ENCODE results near the gene R3HCC1L. TPM values are rescaled to one million over a fixed set of nuclear protein-coding genes. Genes with fewer than 3 reads are reported as not detected.

Gene R3HCC1L
- polyA plus RNA-seq, 3 donors from 2014 or later, result 0.22 to 13.9 (median 8.1) TPM

- DNase-seq, result no peak
- H3K27ac Mint-ChIP-seq, result peak overlapping the region in 3 of 6 donors; percentile 42 to 83 (median 78)
- no peak overlapping the region for H3K4me3 Mint-ChIP-seq
- H3K4me1 Mint-ChIP-seq, result peaks cover 16 to 18% of the 10 kb centered on the region in 2 donors
- H3K9me3 Mint-ChIP-seq, result peaks cover 0 to 2% (median 0%) of the 10 kb centered on the region in 6 donors
- peaks cover 2 to 23% (median 6%) of the 10 kb centered on the region in 3 donors for H3K27me3 Mint-ChIP-seq (ENCODE audit: low read depth in 3 of 3)
- no peaks in the 10 kb centered on the region for H3K36me3 Mint-ChIP-seq
These were observed 140.1 kb downstream of the R3HCC1L start for GRCh38 chr10:98274562-98274961.

GRCh38 chr10:98276311-98276710 lies 141.9 kb downstream of the R3HCC1L start:
- peak; percentile 37 to 63 (median 44) for DNase-seq
- peak overlapping the region in 1 of 5 donors; percentile 1 for H3K4me3 Mint-ChIP-seq
- H3K4me1 Mint-ChIP-seq, result peaks cover 16 to 18% of the 10 kb centered on the region in 2 donors
- peaks cover 0 to 4% (median 0%) of the 10 kb centered on the region in 3 donors for H3K36me3 Mint-ChIP-seq
- H3K9me3 Mint-ChIP-seq, result peaks cover 0 to 6% (median 2%) of the 10 kb centered on the region in 6 donors
- H3K27me3 Mint-ChIP-seq (ENCODE audit: low read depth in 3 of 3), result peaks cover 7 to 21% (median 8%) of the 10 kb centered on the region in 3 donors
- H3K27ac Mint-ChIP-seq, result peak overlapping the region in 5 of 6 donors; percentile 7 to 63 (median 51)

GRCh38 chr10:98285416-98285815 lies 151.0 kb downstream of the R3HCC1L start:
- peaks cover 0 to 11% (median 4%) of the 10 kb centered on the region in 6 donors for H3K9me3 Mint-ChIP-seq
- no peak overlapping the region for H3K4me3 Mint-ChIP-seq
- no peak overlapping the region for H3K27ac Mint-ChIP-seq
- peaks cover 0 to 5% (median 0%) of the 10 kb centered on the region in 3 donors for H3K36me3 Mint-ChIP-seq
- DNase-seq, result no peak
- peaks cover 4 to 21% (median 5%) of the 10 kb centered on the region in 3 donors for H3K27me3 Mint-ChIP-seq (ENCODE audit: low read depth in 3 of 3)
- H3K4me1 Mint-ChIP-seq, result no peaks in the 10 kb centered on the region

GRCh38 chr10:98286419-98286818 lies 152.0 kb downstream of the R3HCC1L start:
- Mint-ChIP-seq H3K27me3 (ENCODE audit: low read depth in 3 of 3) (peaks cover 4 to 15% (median 5%) of the 10 kb centered on the region in 3 donors), H3K27ac (no peak overlapping the region), H3K9me3 (peaks cover 0 to 6% (median 1%) of the 10 kb centered on the region in 6 donors), H3K4me1 (no peaks in the 10 kb centered on the region), H3K4me3 (no peak overlapping the region), H3K36me3 (no peaks in the 10 kb centered on the region)
- no peak for DNase-seq

GRCh38 chr10:98287321-98287720 lies 152.9 kb downstream of the R3HCC1L start:
- Mint-ChIP-seq H3K27me3 (ENCODE audit: low read depth in 3 of 3) (peaks cover 3 to 7% (median 3%) of the 10 kb centered on the region in 3 donors), H3K9me3 (peaks cover 0 to under 1% (median 0%) of the 10 kb centered on the region in 6 donors), H3K4me1 (no peaks in the 10 kb centered on the region), H3K36me3 (no peaks in the 10 kb centered on the region), H3K27ac (no peak overlapping the region), H3K4me3 (no peak overlapping the region)
- DNase-seq, result no peak

- Mint-ChIP-seq H3K27ac (no peak overlapping the region), H3K4me1 (no peaks in the 10 kb centered on the region), H3K4me3 (no peak overlapping the region), H3K36me3 (no peaks in the 10 kb centered on the region), H3K27me3 (ENCODE audit: low read depth in 3 of 3) (peaks cover 1 to 3% (median 3%) of the 10 kb centered on the region in 3 donors), H3K9me3 (no peaks in the 10 kb centered on the region)
- no peak for DNase-seq
These were observed 155.3 kb downstream of the R3HCC1L start for GRCh38 chr10:98289802-98290209.

- peaks cover 7 to 13% of the 10 kb centered on the region in 2 donors for H3K4me1 Mint-ChIP-seq
- no peak overlapping the region for H3K4me3 Mint-ChIP-seq
- peaks cover 0 to 3% (median 3%) of the 10 kb centered on the region in 3 donors for H3K27me3 Mint-ChIP-seq (ENCODE audit: low read depth in 3 of 3)
- H3K36me3 Mint-ChIP-seq, result no peaks in the 10 kb centered on the region
- H3K9me3 Mint-ChIP-seq, result no peaks in the 10 kb centered on the region
- no peak for DNase-seq
- H3K27ac Mint-ChIP-seq, result no peak overlapping the region
These were observed 158.5 kb downstream of the R3HCC1L start for GRCh38 chr10:98292971-98293370.

GRCh38 chr10:98293550-98294269 lies 159.3 kb downstream of the R3HCC1L start:
- no peaks in the 10 kb centered on the region for H3K9me3 Mint-ChIP-seq
- H3K27me3 Mint-ChIP-seq (ENCODE audit: low read depth in 3 of 3), result peaks cover 2 to 6% (median 3%) of the 10 kb centered on the region in 3 donors
- DNase-seq, result no peak
- no peak overlapping the region for H3K4me3 Mint-ChIP-seq
- peaks cover 7 to 13% of the 10 kb centered on the region in 2 donors for H3K4me1 Mint-ChIP-seq
- H3K36me3 Mint-ChIP-seq, result no peaks in the 10 kb centered on the region
- H3K27ac Mint-ChIP-seq, result no peak overlapping the region

- H3K4me3 Mint-ChIP-seq, result no peak overlapping the region
- no peaks in the 10 kb centered on the region for H3K9me3 Mint-ChIP-seq
- H3K27me3 Mint-ChIP-seq (ENCODE audit: low read depth in 3 of 3), result peaks cover 2 to 6% (median 3%) of the 10 kb centered on the region in 3 donors
- H3K36me3 Mint-ChIP-seq, result no peaks in the 10 kb centered on the region
- peaks cover 7 to 13% of the 10 kb centered on the region in 2 donors for H3K4me1 Mint-ChIP-seq
- no peak for DNase-seq
- no peak overlapping the region for H3K27ac Mint-ChIP-seq
These were observed 159.8 kb downstream of the R3HCC1L start for GRCh38 chr10:98294270-98294627.

Other genes with a start within 250 kb of the R3HCC1L start
- gene CRTAC1, start 104.0 kb upstream of the R3HCC1L start, polyA plus RNA-seq, result not detected
- under 1 TPM in 1 of 3 donors, not detected in 2; 0.18 TPM for gene LOXL4, start 133.5 kb downstream of the R3HCC1L start, polyA plus RNA-seq

Data from immature natural killer cell (primary cell).